Measurements from ENCODE around the gene TJP1. TPM values are rescaled to one million over a fixed set of nuclear protein-coding genes. Genes with fewer than 3 reads are reported as not detected.
A peak's percentile ranks its signal among the peaks of the same experiment; 100 is the strongest.
"Not testable (repeated sequence)": the region's sequence is repeated elsewhere in the genome, so short reads cannot be mapped to it uniquely, and the experiment has no call there.

Gene TJP1
- total RNA-seq, 1 donor from 2014 or later: 91.7 TPM

GRCh38 chr15:29665444-29666003 lies 156.7 kb downstream of the TJP1 start:
- no peak for DNase-seq (ENCODE audit: low spot score)

GRCh38 chr15:29664406-29664805 lies 157.9 kb downstream of the TJP1 start:
- no peak for TF ChIP-seq CTCF (IDR thresholded peaks at IDR 0.05)
- Mint-ChIP-seq H3K4me3 (ENCODE audit: unreplicated experiment) (no peak overlapping the region), H3K9me3 (ENCODE audit: low read depth) (no peaks in the 10 kb centered on the region), H3K27me3 (ENCODE audit: low read depth) (no peaks in the 10 kb centered on the region), H3K4me1 (ENCODE audit: low read depth) (peaks cover 10% of the 10 kb centered on the region), H3K27ac (ENCODE audit: unreplicated experiment) (no peak overlapping the region), H3K36me3 (ENCODE audit: low read depth) (no peaks in the 10 kb centered on the region)
- DNase-seq (ENCODE audit: low spot score): no peak

More at GRCh38 chr15:29665444-29666003, 156.7 kb downstream of the TJP1 start:
- Mint-ChIP-seq H3K4me3 (ENCODE audit: unreplicated experiment) (no peak overlapping the region), H3K36me3 (ENCODE audit: low read depth) (no peaks in the 10 kb centered on the region), H3K27me3 (ENCODE audit: low read depth) (no peaks in the 10 kb centered on the region), H3K27ac (ENCODE audit: unreplicated experiment) (no peak overlapping the region), H3K4me1 (ENCODE audit: low read depth) (peaks cover 21% of the 10 kb centered on the region), H3K9me3 (ENCODE audit: low read depth) (no peaks in the 10 kb centered on the region)
- no peak for TF ChIP-seq CTCF (IDR thresholded peaks at IDR 0.05)

- not testable (repeated sequence) for H3K27me3 Mint-ChIP-seq (ENCODE audit: low read depth); H3K36me3 Mint-ChIP-seq (ENCODE audit: low read depth); H3K9me3 Mint-ChIP-seq (ENCODE audit: low read depth); H3K4me1 Mint-ChIP-seq (ENCODE audit: low read depth); DNase-seq (ENCODE audit: low spot score); H3K27ac Mint-ChIP-seq (ENCODE audit: unreplicated experiment)
- H3K4me3 Mint-ChIP-seq (ENCODE audit: unreplicated experiment): peak overlapping the region; percentile 37
These were observed 164.8 kb downstream of the TJP1 start for GRCh38 chr15:29657476-29657817.

- H3K9me3 Mint-ChIP-seq (ENCODE audit: low read depth): no peaks in the 10 kb centered on the region
- peak overlapping the region; percentile 85 for H3K4me3 Mint-ChIP-seq (ENCODE audit: unreplicated experiment)
- no peaks in the 10 kb centered on the region for H3K36me3 Mint-ChIP-seq (ENCODE audit: low read depth)
- DNase-seq (ENCODE audit: low spot score): no peak
- peaks cover 6% of the 10 kb centered on the region for H3K4me1 Mint-ChIP-seq (ENCODE audit: low read depth)
- H3K27me3 Mint-ChIP-seq (ENCODE audit: low read depth): no peaks in the 10 kb centered on the region
- H3K27ac Mint-ChIP-seq (ENCODE audit: unreplicated experiment): peak overlapping the region; percentile 83
- TF ChIP-seq CTCF (IDR thresholded peaks at IDR 0.05): peak; percentile 78
These were observed 165.4 kb downstream of the TJP1 start for GRCh38 chr15:29656636-29657475.

GRCh38 chr15:29652595-29652994 lies 169.7 kb downstream of the TJP1 start:
- no peaks in the 10 kb centered on the region for H3K27me3 Mint-ChIP-seq (ENCODE audit: low read depth)
- peaks cover 6% of the 10 kb centered on the region for H3K4me1 Mint-ChIP-seq (ENCODE audit: low read depth)
- H3K27ac Mint-ChIP-seq (ENCODE audit: unreplicated experiment): no peak overlapping the region
- no peaks in the 10 kb centered on the region for H3K36me3 Mint-ChIP-seq (ENCODE audit: low read depth)
- no peak for TF ChIP-seq CTCF (IDR thresholded peaks at IDR 0.05)
- no peak for DNase-seq (ENCODE audit: low spot score)
- no peak overlapping the region for H3K4me3 Mint-ChIP-seq (ENCODE audit: unreplicated experiment)
- H3K9me3 Mint-ChIP-seq (ENCODE audit: low read depth): no peaks in the 10 kb centered on the region
